Uterus (tissue), 4 donors: ENCODE measurements around the gene AQP4. TPM values are rescaled to one million over a fixed set of nuclear protein-coding genes. Genes with fewer than 3 reads are reported as not detected.

Experiments used
- DNase-seq, 2 donors: peaks; one replicate each; pipeline ENCODE4 v3.0.0-alpha.2; 2019 to 2020
- H3K27ac ChIP-seq, 2 donors: fragments of 200-600 bp; sonication (generic); 1 replicate in 1 of 2; 2 replicates in 1 of 2; pipeline ENCODE4 v1.5.1; 2016 to 2018
- H3K27me3 ChIP-seq, 2 donors: fragments of 200-600 bp; sonication (generic); one replicate each; pipeline ENCODE4 v1.5.1; 2018 to 2019; ENCODE audit warnings: control low read depth in 1 of 2
- H3K36me3 ChIP-seq, 2 donors: fragments of 200-600 bp; sonication (generic); one replicate each; pipeline ENCODE4 v1.5.1; 2019; ENCODE audit warnings: control low read depth in 1 of 2
- H3K4me1 ChIP-seq, 2 donors: fragments of 200-600 bp; sonication (generic); one replicate each; pipeline ENCODE4 v1.5.1; 2018 to 2019; ENCODE audit warnings: control low read depth in 1 of 2
- H3K4me3 ChIP-seq, 2 donors: fragments of 200-600 bp; sonication (generic); 1 replicate in 1 of 2; 2 replicates in 1 of 2; pipeline ENCODE4 v1.5.1; 2018 to 2019; ENCODE audit warnings: mild to moderate bottlenecking in 1 of 2
- H3K9me3 ChIP-seq, 2 donors: fragments of 200-600 bp; sonication (generic); one replicate each; pipeline ENCODE4 v1.5.1; 2019; ENCODE audit warnings: control low read depth in 1 of 2
- POLR2A ChIP-seq, 2 donors: fragments of 450-650 bp; IDR thresholded peaks; one replicate each; pipeline ENCODE4 v1.6.1; 2016; ENCODE audit warnings: antibody characterized with exemption in 2 of 2, mild to moderate bottlenecking in 1 of 2, moderate library complexity in 1 of 2
- intact Hi-C: fragments of 100-400 bp; cut with DNase I; formaldehyde crosslinking; loops from one replicate; pipeline ENCODE4 v1.15.1; 2023; ENCODE audit warnings: low total_unique reads
- total RNA-seq, 4 donors: library from RNA; depleted of rRNA in 3 of 4; stranded (reverse); fragments of >200 nt in 3 of 4; gene quantifications; one replicate each; pipeline versions ENCODE4 v1.1.0 to v1.2.4, GENCODE V29; 2014 to 2023
- TF ChIP-seq, protein P1 (sequence below), 4 experiments: fragments of 200-600 bp in 2 of 4; fragments of 450-650 bp in 2 of 4; sonication (generic) in 2 of 4; IDR thresholded peaks; one replicate each; pipeline ENCODE4 v1.5.1; 2016 to 2019; ENCODE audit warnings: antibody characterized with exemption in 4 of 4, mild to moderate bottlenecking in 2 of 4, moderate library complexity in 1 of 4
- donor health status: DM: yes; HTN: yes; CAD: no.

AQP4 gene
- total RNA-seq, 4 donors from 2014 or later = 0.40 to 1.1 TPM; not detected in 2

DNA sequence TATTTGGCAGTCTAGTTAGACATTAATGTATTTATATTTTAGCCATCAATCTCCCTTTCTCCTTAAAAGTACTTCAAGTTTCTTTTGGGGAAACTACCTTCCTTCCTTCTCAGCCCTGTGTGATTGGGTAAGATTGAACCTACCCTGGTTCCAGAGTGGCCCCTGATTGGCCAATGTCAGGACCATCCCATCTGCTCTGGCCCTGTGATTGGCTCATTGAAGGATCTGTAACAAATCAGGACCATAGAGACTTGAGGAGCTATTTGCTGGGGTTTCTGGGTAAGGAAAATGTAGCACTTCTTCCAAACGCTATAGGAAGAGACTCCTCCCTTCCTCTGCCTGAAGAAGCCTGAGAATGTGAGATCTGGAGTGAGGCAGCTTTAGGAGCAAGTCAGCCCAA is 59.3 kb downstream of the AQP4 start:
- Histone ChIP-seq H3K27me3 (no peaks in the 10 kb centered on the region), H3K9me3 (no peaks in the 10 kb centered on the region), H3K36me3 (no peaks in the 10 kb centered on the region), H3K4me1 (no peaks in the 10 kb centered on the region), H3K4me3 (no peak overlapping the region), H3K27ac (no peak overlapping the region)
- TF ChIP-seq POLR2A (IDR thresholded peaks at IDR 0.05) = no peak
- TF ChIP-seq, protein P1, sequence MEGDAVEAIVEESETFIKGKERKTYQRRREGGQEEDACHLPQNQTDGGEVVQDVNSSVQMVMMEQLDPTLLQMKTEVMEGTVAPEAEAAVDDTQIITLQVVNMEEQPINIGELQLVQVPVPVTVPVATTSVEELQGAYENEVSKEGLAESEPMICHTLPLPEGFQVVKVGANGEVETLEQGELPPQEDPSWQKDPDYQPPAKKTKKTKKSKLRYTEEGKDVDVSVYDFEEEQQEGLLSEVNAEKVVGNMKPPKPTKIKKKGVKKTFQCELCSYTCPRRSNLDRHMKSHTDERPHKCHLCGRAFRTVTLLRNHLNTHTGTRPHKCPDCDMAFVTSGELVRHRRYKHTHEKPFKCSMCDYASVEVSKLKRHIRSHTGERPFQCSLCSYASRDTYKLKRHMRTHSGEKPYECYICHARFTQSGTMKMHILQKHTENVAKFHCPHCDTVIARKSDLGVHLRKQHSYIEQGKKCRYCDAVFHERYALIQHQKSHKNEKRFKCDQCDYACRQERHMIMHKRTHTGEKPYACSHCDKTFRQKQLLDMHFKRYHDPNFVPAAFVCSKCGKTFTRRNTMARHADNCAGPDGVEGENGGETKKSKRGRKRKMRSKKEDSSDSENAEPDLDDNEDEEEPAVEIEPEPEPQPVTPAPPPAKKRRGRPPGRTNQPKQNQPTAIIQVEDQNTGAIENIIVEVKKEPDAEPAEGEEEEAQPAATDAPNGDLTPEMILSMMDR (IDR thresholded peaks at IDR 0.05) = no peak
- intact Hi-C loops = no loop called here
- no peak for DNase-seq

DNA sequence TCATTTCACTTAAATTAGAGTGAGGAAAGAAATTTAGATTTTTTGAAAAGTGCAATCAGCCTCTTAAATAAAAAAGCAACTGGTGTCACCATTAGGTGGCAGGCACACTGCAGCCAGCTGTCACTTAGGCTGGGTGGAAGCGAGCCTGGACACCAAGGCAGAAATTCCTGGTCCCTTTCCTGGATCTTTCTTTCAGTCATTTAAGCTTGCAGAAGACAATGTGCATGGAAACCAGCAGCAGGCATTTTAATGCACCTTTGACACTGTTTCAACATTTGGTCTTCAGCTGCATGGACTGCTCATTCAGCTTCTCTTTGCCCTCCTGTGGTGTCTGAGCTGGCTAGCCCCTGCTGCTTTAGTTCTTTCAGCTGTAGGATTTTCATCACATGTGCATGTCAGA is 61.0 kb downstream of the AQP4 start:
- TF ChIP-seq, protein P1 (IDR thresholded peaks at IDR 0.05) = no peak
- no peak for TF ChIP-seq POLR2A (IDR thresholded peaks at IDR 0.05)
- H3K4me1 ChIP-seq = no peaks in the 10 kb centered on the region
- intact Hi-C loops = no loop called here

DNA sequence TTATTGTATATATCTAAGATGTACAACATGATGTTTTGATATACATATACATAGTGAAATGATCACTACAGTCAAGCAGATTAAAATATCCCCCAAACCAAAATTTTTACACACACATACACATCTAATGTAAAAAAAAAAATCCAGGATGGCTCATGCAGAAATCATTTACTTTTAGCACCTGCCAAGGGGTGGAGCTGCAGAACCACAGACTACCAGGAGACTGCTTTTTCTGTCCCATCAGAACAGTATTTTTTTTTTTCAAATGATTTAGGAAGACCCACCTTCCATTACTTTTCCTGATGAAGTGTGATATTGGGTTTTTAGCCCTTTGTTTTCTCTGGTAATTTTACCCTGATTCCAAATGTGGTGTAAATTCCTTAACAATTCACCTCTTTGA is 61.9 kb downstream of the AQP4 start:
- no peak for DNase-seq
- Histone ChIP-seq H3K4me1 (no peaks in the 10 kb centered on the region), H3K36me3 (no peaks in the 10 kb centered on the region), H3K9me3 (no peaks in the 10 kb centered on the region), H3K27ac (no peak overlapping the region), H3K4me3 (no peak overlapping the region), H3K27me3 (no peaks in the 10 kb centered on the region)
- TF ChIP-seq, protein P1 (IDR thresholded peaks at IDR 0.05) = no peak
- TF ChIP-seq POLR2A (IDR thresholded peaks at IDR 0.05) = no peak
- intact Hi-C loops = no loop called here

More for the DNA sequence above, 61.0 kb downstream of the AQP4 start:
- no peak overlapping the region for H3K27ac ChIP-seq
- H3K36me3 ChIP-seq = no peaks in the 10 kb centered on the region
- H3K9me3 ChIP-seq = no peaks in the 10 kb centered on the region
- no peaks in the 10 kb centered on the region for H3K27me3 ChIP-seq
- no peak for DNase-seq
- no peak overlapping the region for H3K4me3 ChIP-seq

DNA sequence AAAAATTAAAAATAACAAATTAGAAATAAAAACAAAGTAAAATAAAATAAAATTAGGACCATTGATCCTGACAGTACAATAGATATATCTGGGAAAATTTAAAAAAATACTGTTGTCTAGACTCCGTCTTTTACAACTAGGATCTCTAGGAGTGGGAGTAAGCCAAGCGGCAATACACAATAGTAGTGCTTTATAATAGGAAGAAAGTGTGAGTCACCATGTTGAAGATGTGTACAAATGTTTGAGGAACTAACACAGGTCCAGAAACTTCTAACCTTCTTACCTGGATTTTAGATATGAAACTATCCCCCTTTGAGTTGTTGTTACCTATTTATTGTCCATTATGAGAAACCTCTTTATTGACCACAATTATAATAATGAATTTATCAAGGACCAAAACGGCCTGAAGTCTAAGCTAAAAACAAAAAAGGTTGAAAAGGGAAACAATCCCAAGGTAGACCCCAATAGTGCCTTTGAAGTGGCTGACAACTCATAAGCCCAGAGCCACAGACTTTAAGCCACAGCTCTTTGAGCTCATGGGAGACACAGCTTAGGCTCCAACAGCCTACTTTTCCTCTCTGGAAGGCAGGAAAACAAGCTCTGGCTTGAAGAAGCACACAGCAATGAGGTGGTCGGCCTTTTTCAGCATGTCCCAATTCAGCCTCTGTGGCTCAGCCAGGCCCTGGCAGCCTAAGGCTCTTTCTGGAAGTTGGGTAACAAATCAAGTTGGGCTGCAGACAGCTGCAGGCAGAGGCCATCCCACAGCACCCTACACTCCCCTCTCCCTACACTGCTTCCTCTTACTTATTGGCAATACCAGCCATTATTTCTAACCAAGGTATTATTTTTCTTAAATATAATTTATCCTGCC is 62.9 kb downstream of the AQP4 start:
- TF ChIP-seq, protein P1 (IDR thresholded peaks at IDR 0.05) = no peak
- no peak for TF ChIP-seq POLR2A (IDR thresholded peaks at IDR 0.05)
- Histone ChIP-seq H3K27me3 (no peaks in the 10 kb centered on the region), H3K27ac (no peak overlapping the region), H3K4me1 (no peaks in the 10 kb centered on the region), H3K9me3 (no peaks in the 10 kb centered on the region), H3K4me3 (no peak overlapping the region), H3K36me3 (no peaks in the 10 kb centered on the region)
- intact Hi-C loops = no loop called here
- no peak for DNase-seq
